HS-5 (cell line): Measurements from ENCODE around the gene INSR.
"Not testable (repeated sequence)": the region's sequence is repeated elsewhere in the genome, so short reads cannot be mapped to it uniquely, and the experiment has no call there.

Experiments
- DNase-seq: peaks from one replicate; pipeline ENCODE4 v3.0.0-alpha.2; 2012; ENCODE audit warnings: low read depth

Gene INSR

DNA sequence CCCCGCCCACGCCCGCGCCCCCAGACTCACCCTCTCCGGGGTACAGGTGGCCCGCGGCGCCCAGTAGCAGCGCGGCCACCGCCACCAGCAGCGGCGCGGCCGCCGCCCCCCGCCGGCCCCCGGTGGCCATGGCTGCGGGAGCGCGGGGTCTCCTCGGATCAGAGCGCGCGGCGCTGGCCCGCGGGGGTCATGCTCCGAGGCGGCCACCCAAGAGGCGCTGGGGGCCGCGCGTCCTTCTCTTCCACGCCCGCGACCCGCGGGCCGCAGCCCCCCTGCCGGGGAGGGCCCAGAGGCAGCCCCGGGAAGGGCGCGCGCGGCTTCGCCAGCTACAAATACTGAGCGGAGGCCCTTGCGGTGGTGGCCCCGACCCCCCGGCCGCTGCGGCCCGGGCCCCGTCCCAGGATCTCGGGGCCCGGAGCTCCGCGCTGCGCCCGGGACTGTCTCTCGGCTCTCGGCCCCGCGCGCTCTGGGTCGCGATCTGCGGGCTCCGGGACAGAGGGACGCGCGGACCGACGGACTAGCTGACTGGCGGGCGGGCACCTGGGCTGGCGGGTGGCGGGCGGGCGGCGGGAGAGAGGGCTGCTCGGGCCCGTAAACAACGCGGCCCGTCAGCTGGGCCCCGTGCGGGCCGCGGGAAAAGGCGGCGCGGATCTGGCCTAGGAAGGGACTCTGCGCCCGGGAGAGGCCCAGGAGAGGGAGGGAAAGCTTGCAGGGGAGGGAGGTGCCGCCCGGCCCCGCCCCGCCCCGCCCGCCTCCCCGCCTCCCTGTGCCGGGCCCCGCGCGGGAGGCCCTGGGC lies at the start of gene INSR:
INSR (minus strand) TSS at position 653 of the 796 bp plus-strand sequence; CDS start at position 130, 523 bp downstream.
- DNase-seq: peak; percentile 30

DNA sequence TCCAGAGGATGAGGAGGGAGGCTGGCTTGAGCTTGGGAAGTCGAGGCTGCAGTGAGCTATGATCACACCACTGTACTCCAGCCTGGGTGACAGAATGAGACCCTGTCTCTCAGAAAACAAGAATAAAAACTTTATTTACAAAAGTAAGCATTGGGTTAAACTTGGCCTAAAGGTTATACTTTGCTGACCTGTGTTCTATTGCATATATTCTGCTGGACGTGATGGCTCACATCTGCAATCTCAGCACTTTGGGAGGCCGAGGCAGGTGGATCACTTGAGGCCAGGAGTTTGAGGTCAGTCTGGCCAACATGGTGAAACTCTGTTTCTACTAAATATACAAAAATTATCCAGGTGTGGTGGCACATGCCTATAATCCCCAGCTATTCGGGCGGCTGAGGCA lies 47.9 kb upstream of the INSR start:
- no peak for DNase-seq

DNA sequence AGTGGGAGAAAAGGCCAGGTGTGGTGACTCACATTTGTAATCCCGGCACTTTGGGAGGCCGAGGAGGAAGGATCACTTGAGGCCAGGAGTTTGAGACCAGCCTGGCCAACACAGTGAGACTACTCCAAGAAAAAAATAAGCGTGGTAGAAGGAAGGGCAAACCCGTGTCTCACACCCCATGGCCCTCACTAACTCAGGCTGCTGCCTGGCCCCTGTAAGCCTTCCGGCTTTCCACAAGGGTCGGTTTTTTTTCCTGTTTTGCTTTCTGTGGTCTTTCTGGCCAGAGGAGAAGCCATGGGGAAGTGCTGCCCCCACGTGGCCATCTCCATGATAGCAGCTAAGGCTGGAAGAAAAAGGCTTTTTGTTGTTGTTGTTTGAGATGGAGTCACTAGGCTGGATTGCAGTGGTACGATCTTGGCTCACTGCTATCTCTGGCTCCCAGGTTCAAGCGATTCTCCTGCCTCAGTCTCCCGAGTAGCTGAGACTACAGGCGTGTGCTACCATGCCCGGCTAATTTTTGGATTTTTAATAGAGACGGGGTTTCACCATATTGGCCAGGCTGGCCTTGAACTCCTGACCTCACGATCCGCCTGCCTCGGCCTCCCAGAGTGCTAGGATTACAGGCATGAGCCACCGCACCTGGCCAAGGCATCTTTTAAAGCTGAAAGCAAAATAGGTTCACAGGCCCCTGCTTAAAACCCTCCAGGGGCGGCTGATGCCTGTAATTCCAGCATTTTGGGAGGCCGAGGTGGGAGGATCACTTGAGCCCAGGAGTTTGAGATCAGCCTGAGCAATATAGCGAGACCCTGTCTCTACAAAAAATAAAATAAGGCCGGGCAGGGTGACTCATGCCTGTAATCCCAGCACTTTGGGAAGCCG lies 47.0 kb upstream of the INSR start:
- DNase-seq: peak; percentile 35

GRCh38 chr19:7337380-7338194 lies 43.4 kb upstream of the INSR start:
- DNase-seq: no peak

DNA sequence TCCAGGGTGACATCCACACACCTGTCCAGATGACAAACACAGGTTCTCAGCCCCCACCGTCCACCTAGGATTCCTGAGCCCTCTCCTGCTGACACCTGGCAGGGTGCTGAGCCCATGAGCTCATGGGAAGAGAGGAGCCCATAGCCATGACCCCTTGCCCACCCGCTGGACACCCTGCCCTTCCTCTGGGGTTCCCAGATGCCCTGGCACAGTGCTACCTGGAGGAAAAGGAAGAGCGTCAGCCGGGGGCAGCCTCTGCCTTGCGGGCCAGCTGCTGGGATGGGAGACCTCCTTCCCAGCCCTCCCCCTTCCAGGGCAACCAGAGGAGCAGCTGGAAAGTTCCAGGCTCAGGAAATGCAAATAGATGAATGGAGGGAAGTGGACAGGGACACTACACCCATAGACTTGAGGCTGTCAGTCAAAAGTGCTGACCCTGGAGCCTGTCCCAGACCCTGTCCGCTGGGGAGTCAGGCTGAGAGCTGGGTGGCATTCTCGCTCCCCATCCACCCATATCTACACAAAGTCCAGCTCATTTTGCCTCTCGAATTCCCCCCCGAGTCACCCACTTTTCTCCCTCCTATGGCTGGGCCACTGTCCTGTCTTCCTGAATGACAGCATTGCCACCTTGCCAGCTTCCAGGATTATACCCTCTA lies 42.2 kb upstream of the INSR start:
- no peak for DNase-seq

- DNase-seq: no peak
Observed at GRCh38 chr19:7333198-7334118, 39.2 kb upstream of the INSR start.

DNA sequence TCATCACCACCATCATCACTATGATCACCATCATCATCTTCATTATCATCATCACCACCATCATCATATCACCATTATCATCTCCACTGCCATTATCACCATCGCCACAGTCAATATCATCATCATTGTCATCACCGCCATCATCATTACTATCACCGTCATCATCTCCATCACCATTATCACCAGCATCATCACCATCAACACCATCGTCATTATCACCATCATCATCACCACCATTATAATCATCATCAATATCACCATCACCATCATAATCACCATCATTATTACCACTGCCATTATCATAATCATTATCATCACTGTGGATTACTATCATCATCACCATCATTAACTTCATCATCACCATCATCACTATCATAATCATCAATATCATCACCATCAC lies 37.2 kb upstream of the INSR start:
- no peak for DNase-seq

GRCh38 chr19:7328647-7329046 lies 34.4 kb upstream of the INSR start:
- DNase-seq: no peak

GRCh38 chr19:7327802-7328201 lies 33.6 kb upstream of the INSR start:
- DNase-seq: no peak

DNA sequence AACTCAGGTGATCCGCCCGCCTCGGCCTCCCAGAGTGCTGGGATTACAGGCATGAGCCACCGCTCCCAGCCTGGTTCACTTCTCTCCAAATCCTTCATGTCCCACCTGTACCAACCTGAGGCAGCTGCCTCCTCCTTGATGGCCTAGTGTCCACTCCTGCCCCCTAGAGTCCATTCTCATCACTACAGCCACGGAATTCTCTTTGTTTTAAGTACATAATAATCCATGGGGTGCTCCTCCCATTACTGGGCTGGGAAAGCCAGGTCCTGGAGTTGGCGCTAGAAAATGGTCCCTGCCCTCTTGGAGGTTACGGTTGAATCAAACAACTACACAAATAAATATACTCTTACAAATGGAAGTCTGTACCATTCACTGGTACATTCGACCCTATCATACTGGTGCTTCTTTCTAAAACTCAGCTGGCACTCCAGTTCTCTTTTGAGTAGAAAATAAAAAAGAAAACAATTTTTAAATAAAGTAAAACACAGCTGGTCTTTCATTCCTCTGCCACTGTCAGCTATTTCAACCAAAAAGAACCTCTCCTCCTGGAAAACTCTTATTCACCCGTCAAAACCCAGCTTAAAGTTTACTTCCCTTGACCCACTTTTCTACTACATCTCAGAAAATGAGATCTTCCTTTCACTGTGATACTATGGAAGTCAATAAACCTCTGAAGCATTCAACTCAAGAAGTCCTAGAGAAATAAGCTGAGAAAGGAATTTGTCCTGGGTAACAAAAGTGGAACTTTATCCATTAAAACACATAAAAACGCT lies 32.1 kb upstream of the INSR start:
- DNase-seq: no peak

DNA sequence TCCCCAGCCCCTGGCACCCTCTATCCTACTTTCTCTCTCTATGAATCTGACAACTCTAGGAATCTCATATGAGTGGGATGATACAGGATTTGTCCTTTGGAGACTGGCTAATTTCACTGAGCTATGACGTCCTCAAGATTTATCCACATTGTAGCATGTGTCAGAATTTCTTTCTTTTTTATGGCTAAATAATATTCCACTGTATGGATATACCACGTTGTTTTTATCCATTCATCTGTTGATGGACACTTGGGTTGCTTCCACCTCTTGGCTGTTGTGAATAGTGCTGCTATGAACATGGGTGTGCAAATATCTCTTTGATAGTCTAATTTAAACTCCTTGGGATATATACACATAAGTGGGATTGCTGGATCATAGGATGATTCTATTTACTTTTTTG lies 24.0 kb upstream of the INSR start:
- DNase-seq: no peak

GRCh38 chr19:7312816-7313215 lies 18.6 kb upstream of the INSR start:
- DNase-seq: no peak

DNA sequence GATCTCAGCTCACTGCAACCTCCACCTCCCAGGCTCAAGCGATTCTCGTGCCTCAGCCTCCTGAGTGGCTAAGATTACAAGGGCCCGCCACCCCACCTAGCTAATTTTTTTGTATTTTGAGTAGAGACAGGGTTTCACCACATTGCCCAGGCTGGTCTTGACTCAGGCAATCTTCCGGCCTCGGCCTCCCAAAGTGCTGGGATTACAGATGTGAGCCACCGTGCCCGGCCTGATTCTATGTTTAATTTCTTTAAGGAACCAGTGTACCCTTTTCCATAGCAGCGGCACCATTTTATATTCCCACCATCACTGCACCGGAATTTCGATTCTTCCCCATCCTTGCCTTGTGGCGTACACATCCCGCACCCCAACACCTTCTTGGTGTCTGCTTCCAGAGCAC lies 17.7 kb upstream of the INSR start:
- DNase-seq: no peak

GRCh38 chr19:7308327-7308726 lies 14.1 kb upstream of the INSR start:
- DNase-seq: not testable (repeated sequence)

- DNase-seq: no peak
Observed at GRCh38 chr19:7307590-7308218, 13.5 kb upstream of the INSR start.

GRCh38 chr19:7304200-7304599 lies 10.0 kb upstream of the INSR start:
- DNase-seq: no peak

DNA sequence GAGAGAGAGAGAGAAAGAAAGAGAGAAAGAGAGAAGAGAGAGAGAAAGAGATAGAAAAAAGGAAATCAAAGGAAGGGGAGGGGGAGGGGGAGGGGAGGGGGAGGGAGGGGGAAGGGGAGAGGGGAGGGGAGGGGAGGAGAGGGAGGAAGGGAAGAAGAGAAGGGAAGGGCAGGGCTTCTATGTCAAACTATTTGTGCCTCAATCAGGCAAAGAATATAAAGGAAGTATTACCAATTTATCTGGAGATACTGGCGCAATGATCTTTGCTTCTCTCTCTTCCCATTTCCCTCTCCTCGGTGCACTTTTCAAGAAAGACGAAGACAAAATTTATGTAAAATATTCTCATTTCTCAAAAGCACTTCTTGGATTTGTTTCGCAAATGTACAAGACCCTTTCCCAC lies 9.3 kb upstream of the INSR start:
- DNase-seq: no peak

GRCh38 chr19:7301525-7301924 lies 7.3 kb upstream of the INSR start:
- DNase-seq: no peak

DNA sequence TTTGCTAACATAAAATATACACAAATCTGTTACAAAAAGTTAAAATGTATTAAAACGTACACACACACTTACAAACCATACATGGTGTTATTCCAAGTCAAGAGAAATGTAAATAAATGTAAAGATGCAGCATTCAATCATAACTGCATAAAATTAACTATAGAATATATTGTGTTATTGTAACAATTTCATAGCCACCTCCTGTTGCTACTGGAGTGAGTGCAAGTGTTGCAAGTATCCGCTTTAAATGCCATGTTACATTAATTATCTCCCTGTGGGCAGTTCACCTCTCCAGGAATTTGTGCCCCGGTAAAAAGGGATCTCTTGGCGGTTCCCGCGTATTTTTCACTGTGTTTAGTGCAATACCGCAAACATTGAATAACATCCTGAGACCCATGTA lies 3.5 kb upstream of the INSR start:
- DNase-seq: no peak
